ENCODE measurements around the gene RRM2.

The RRM2 gene

DNA sequence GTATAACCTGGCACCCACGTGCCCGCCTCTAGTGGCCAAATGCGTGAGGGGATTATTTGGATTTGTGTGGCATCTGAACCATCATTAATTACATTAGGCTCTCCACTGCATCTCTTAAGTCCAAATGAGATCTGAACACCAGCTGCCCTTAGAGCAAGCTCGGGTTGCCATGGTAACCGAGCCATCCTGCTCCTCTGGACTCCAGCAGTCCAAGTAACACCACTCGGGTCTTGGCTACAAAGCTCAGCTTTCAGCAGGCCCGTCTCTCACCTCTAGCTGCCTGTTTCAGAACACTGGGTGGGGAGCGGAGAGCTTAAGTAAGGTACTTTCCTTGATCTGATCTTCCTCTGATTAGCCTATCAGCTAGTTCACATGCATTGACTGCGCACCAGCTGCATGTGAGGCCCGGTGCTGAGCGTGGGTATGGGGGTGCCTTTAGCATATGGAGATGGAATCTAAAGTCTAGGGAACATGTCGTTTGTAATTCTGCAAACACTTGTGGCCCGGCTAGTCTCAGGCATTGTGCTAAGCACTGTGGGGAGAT lies 28.2 kb upstream of the RRM2 start:
- Histone ChIP-seq H4K5ac (ENCODE audit: low read length) (no peak overlapping the region), H3K4me2 (ENCODE audit: low read length) (no peak overlapping the region), H3K27me3 (ENCODE audit: insufficient read depth, low read length, poor library complexity) (no peaks in the 10 kb centered on the region), H3K4me1 (ENCODE audit: control insufficient read depth, low read depth, low read length) (no peaks in the 10 kb centered on the region), H2BK15ac (replicated peaks; ENCODE audit: low read depth) (no peak overlapping the region), H3K36me3 (ENCODE audit: control insufficient read depth, insufficient read depth, low read length) (no peaks in the 10 kb centered on the region), H3K9ac (ENCODE audit: low read length) (no peak overlapping the region), H3K27ac (ENCODE audit: low read depth, low read length) (no peak overlapping the region), H3K79me1 (ENCODE audit: low read length) (no peaks in the 10 kb centered on the region), H3K4me3 (ENCODE audit: low read length) (no peak overlapping the region), H3K18ac (ENCODE audit: low read length) (no peak overlapping the region), H3K4ac (ENCODE audit: low read depth, low read length) (no peak overlapping the region), H2AK5ac (ENCODE audit: low read length) (no peak overlapping the region), H3K23ac (ENCODE audit: low read length) (no peak overlapping the region), H2BK5ac (ENCODE audit: low read length) (no peak overlapping the region), H3K56ac (ENCODE audit: low read length) (no peak overlapping the region), H2BK120ac (ENCODE audit: low read depth, low read length) (no peak overlapping the region), H4K8ac (ENCODE audit: low read depth, low read length) (no peak overlapping the region), H3K79me2 (ENCODE audit: control insufficient read depth, insufficient read depth, low read length) (no peaks in the 10 kb centered on the region)
- DNase-seq: peak; percentile 56
- no CpG with 5 or more reads among the region's 13 CpGs for WGBS (ENCODE audit: extremely low coverage, insufficient coverage, low lambda C conversion rate)

GRCh38 chr2:10095175-10095574 lies 27.4 kb upstream of the RRM2 start:
- no peak overlapping the region for H3K23ac ChIP-seq (ENCODE audit: low read length)
- no peak overlapping the region for H3K4ac ChIP-seq (ENCODE audit: low read depth, low read length)
- H3K18ac ChIP-seq (ENCODE audit: low read length): no peak overlapping the region
- H2BK5ac ChIP-seq (ENCODE audit: low read length): no peak overlapping the region
- H3K79me1 ChIP-seq (ENCODE audit: low read length): no peaks in the 10 kb centered on the region
- no peak overlapping the region for H4K8ac ChIP-seq (ENCODE audit: low read depth, low read length)
- H3K4me3 ChIP-seq (ENCODE audit: low read length): no peak overlapping the region
- H3K56ac ChIP-seq (ENCODE audit: low read length): no peak overlapping the region
- no peak overlapping the region for H2BK15ac ChIP-seq (replicated peaks; ENCODE audit: low read depth)
- no peaks in the 10 kb centered on the region for H3K36me3 ChIP-seq (ENCODE audit: control insufficient read depth, insufficient read depth, low read length)
- no peaks in the 10 kb centered on the region for H3K79me2 ChIP-seq (ENCODE audit: control insufficient read depth, insufficient read depth, low read length)
- H3K9ac ChIP-seq (ENCODE audit: low read length): no peak overlapping the region
- no peak overlapping the region for H3K4me2 ChIP-seq (ENCODE audit: low read length)
- H4K5ac ChIP-seq (ENCODE audit: low read length): no peak overlapping the region
- no peak overlapping the region for H3K27ac ChIP-seq (ENCODE audit: low read depth, low read length)
- H2BK120ac ChIP-seq (ENCODE audit: low read depth, low read length): no peak overlapping the region
- no peaks in the 10 kb centered on the region for H3K4me1 ChIP-seq (ENCODE audit: control insufficient read depth, low read depth, low read length)
- H2AK5ac ChIP-seq (ENCODE audit: low read length): no peak overlapping the region
- H3K27me3 ChIP-seq (ENCODE audit: insufficient read depth, low read length, poor library complexity): no peaks in the 10 kb centered on the region
- no CpG with 5 or more reads among the region's 9 CpGs for WGBS (ENCODE audit: extremely low coverage, insufficient coverage, low lambda C conversion rate)
- no peak for DNase-seq

- no peak overlapping the region for H4K5ac ChIP-seq (ENCODE audit: low read length)
- H3K4me2 ChIP-seq (ENCODE audit: low read length): no peak overlapping the region
- H3K18ac ChIP-seq (ENCODE audit: low read length): no peak overlapping the region
- no peaks in the 10 kb centered on the region for H3K27me3 ChIP-seq (ENCODE audit: insufficient read depth, low read length, poor library complexity)
- H3K4me3 ChIP-seq (ENCODE audit: low read length): no peak overlapping the region
- no peaks in the 10 kb centered on the region for H3K36me3 ChIP-seq (ENCODE audit: control insufficient read depth, insufficient read depth, low read length)
- no peaks in the 10 kb centered on the region for H3K4me1 ChIP-seq (ENCODE audit: control insufficient read depth, low read depth, low read length)
- no peak overlapping the region for H3K27ac ChIP-seq (ENCODE audit: low read depth, low read length)
- H3K56ac ChIP-seq (ENCODE audit: low read length): no peak overlapping the region
- no peak overlapping the region for H2BK15ac ChIP-seq (replicated peaks; ENCODE audit: low read depth)
- no peak overlapping the region for H2AK5ac ChIP-seq (ENCODE audit: low read length)
- H3K9ac ChIP-seq (ENCODE audit: low read length): no peak overlapping the region
- no peak overlapping the region for H4K8ac ChIP-seq (ENCODE audit: low read depth, low read length)
- no peak overlapping the region for H2BK120ac ChIP-seq (ENCODE audit: low read depth, low read length)
- H3K4ac ChIP-seq (ENCODE audit: low read depth, low read length): no peak overlapping the region
- no CpG with 5 or more reads among the region's 10 CpGs for WGBS (ENCODE audit: extremely low coverage, insufficient coverage, low lambda C conversion rate)
- H3K79me1 ChIP-seq (ENCODE audit: low read length): no peaks in the 10 kb centered on the region
- H3K79me2 ChIP-seq (ENCODE audit: control insufficient read depth, insufficient read depth, low read length): no peaks in the 10 kb centered on the region
- no peak overlapping the region for H3K23ac ChIP-seq (ENCODE audit: low read length)
- DNase-seq: no peak
- H2BK5ac ChIP-seq (ENCODE audit: low read length): no peak overlapping the region
Observed at GRCh38 chr2:10096641-10097040, 25.9 kb upstream of the RRM2 start.

DNA sequence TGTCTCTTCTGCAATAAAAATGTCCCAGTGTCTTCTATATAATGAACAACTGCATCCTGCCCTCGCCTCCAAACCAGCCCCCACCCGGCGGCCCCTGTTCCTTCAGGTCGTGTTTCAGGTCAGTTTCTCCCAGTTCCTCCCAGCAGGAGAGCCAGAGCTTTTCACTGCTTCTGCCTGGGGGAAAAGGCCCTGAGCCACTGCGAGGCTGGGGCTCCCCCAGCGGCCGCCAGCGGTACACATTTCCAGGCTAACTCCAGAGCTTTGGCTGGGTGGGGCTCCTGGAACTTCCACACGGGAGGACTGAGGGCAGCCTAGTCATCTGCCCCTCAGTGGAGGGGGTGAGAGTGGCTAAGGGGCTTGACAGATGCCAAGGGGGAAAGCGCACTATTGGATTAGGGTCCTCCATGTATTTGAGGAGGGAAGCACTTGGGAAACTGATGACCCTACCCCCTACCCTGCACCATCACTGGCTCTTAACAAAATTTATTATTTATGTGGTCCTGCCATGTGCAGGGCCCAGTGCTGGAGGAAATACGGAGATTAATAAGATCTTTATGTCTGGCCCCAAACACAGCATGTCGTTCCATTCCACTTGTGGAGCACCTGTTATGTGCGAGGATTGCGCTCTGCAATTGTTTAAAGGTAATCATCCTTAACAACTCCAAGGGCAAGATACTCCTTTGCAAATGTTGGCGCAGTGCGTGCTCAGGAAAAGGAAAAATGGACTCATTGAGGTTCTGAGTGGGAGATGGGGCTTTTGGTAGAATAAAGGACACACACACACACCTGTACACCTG lies 25.0 kb upstream of the RRM2 start:
- Histone ChIP-seq H4K8ac (ENCODE audit: low read depth, low read length) (no peak overlapping the region), H3K9ac (ENCODE audit: low read length) (no peak overlapping the region), H3K56ac (ENCODE audit: low read length) (no peak overlapping the region), H3K4me2 (ENCODE audit: low read length) (no peak overlapping the region), H2BK120ac (ENCODE audit: low read depth, low read length) (no peak overlapping the region), H2BK15ac (replicated peaks; ENCODE audit: low read depth) (no peak overlapping the region), H3K4ac (ENCODE audit: low read depth, low read length) (no peak overlapping the region), H3K23ac (ENCODE audit: low read length) (no peak overlapping the region), H3K79me1 (ENCODE audit: low read length) (no peaks in the 10 kb centered on the region), H3K27me3 (ENCODE audit: insufficient read depth, low read length, poor library complexity) (no peaks in the 10 kb centered on the region), H3K79me2 (ENCODE audit: control insufficient read depth, insufficient read depth, low read length) (no peaks in the 10 kb centered on the region), H3K27ac (ENCODE audit: low read depth, low read length) (no peak overlapping the region), H3K4me3 (ENCODE audit: low read length) (no peak overlapping the region), H2AK5ac (ENCODE audit: low read length) (no peak overlapping the region), H3K4me1 (ENCODE audit: control insufficient read depth, low read depth, low read length) (no peaks in the 10 kb centered on the region), H3K18ac (ENCODE audit: low read length) (no peak overlapping the region), H2BK5ac (ENCODE audit: low read length) (no peak overlapping the region), H4K5ac (ENCODE audit: low read length) (no peak overlapping the region), H3K36me3 (ENCODE audit: control insufficient read depth, insufficient read depth, low read length) (no peaks in the 10 kb centered on the region)
- peak; percentile 88 for DNase-seq
- WGBS (ENCODE audit: extremely low coverage, insufficient coverage, low lambda C conversion rate): no CpG with 5 or more reads among the region's 16 CpGs

- H3K4me3 ChIP-seq (ENCODE audit: low read length): no peak overlapping the region
- H3K18ac ChIP-seq (ENCODE audit: low read length): no peak overlapping the region
- H2BK15ac ChIP-seq (replicated peaks; ENCODE audit: low read depth): no peak overlapping the region
- no peak for DNase-seq
- no peaks in the 10 kb centered on the region for H3K4me1 ChIP-seq (ENCODE audit: control insufficient read depth, low read depth, low read length)
- no peak overlapping the region for H3K4me2 ChIP-seq (ENCODE audit: low read length)
- no peak overlapping the region for H2BK5ac ChIP-seq (ENCODE audit: low read length)
- H4K5ac ChIP-seq (ENCODE audit: low read length): no peak overlapping the region
- H3K27ac ChIP-seq (ENCODE audit: low read depth, low read length): no peak overlapping the region
- H2BK120ac ChIP-seq (ENCODE audit: low read depth, low read length): no peak overlapping the region
- whole genome bisulfite sequencing (ENCODE audit: extremely low coverage, insufficient coverage, low lambda C conversion rate): no CpG with 5 or more reads among the region's 7 CpGs
- no peak overlapping the region for H2AK5ac ChIP-seq (ENCODE audit: low read length)
- H4K8ac ChIP-seq (ENCODE audit: low read depth, low read length): no peak overlapping the region
- no peak overlapping the region for H3K56ac ChIP-seq (ENCODE audit: low read length)
- no peaks in the 10 kb centered on the region for H3K79me1 ChIP-seq (ENCODE audit: low read length)
- H3K4ac ChIP-seq (ENCODE audit: low read depth, low read length): no peak overlapping the region
- H3K79me2 ChIP-seq (ENCODE audit: control insufficient read depth, insufficient read depth, low read length): no peaks in the 10 kb centered on the region
- H3K23ac ChIP-seq (ENCODE audit: low read length): no peak overlapping the region
- H3K9ac ChIP-seq (ENCODE audit: low read length): no peak overlapping the region
- H3K27me3 ChIP-seq (ENCODE audit: insufficient read depth, low read length, poor library complexity): no peaks in the 10 kb centered on the region
- no peaks in the 10 kb centered on the region for H3K36me3 ChIP-seq (ENCODE audit: control insufficient read depth, insufficient read depth, low read length)
Observed at GRCh38 chr2:10101491-10101890, 21.0 kb upstream of the RRM2 start.

GRCh38 chr2:10103179-10103578 lies 19.4 kb upstream of the RRM2 start:
- no peak overlapping the region for H2BK15ac ChIP-seq (replicated peaks; ENCODE audit: low read depth)
- H3K4me3 ChIP-seq (ENCODE audit: low read length): no peak overlapping the region
- no peak overlapping the region for H2BK120ac ChIP-seq (ENCODE audit: low read depth, low read length)
- no peaks in the 10 kb centered on the region for H3K27me3 ChIP-seq (ENCODE audit: insufficient read depth, low read length, poor library complexity)
- no peak overlapping the region for H2BK5ac ChIP-seq (ENCODE audit: low read length)
- H3K4me2 ChIP-seq (ENCODE audit: low read length): no peak overlapping the region
- H3K4me1 ChIP-seq (ENCODE audit: control insufficient read depth, low read depth, low read length): no peaks in the 10 kb centered on the region
- no peaks in the 10 kb centered on the region for H3K79me2 ChIP-seq (ENCODE audit: control insufficient read depth, insufficient read depth, low read length)
- no peak overlapping the region for H3K56ac ChIP-seq (ENCODE audit: low read length)
- no peak overlapping the region for H4K5ac ChIP-seq (ENCODE audit: low read length)
- H3K9ac ChIP-seq (ENCODE audit: low read length): no peak overlapping the region
- no peak overlapping the region for H3K27ac ChIP-seq (ENCODE audit: low read depth, low read length)
- no peak overlapping the region for H2AK5ac ChIP-seq (ENCODE audit: low read length)
- H3K36me3 ChIP-seq (ENCODE audit: control insufficient read depth, insufficient read depth, low read length): no peaks in the 10 kb centered on the region
- H3K4ac ChIP-seq (ENCODE audit: low read depth, low read length): no peak overlapping the region
- no peak for DNase-seq
- no peak overlapping the region for H3K18ac ChIP-seq (ENCODE audit: low read length)
- no peak overlapping the region for H4K8ac ChIP-seq (ENCODE audit: low read depth, low read length)
- WGBS (ENCODE audit: extremely low coverage, insufficient coverage, low lambda C conversion rate): no CpG with 5 or more reads among the region's 6 CpGs
- H3K23ac ChIP-seq (ENCODE audit: low read length): no peak overlapping the region
- H3K79me1 ChIP-seq (ENCODE audit: low read length): no peaks in the 10 kb centered on the region
